RPMI8226 (cell line): ENCODE results near the gene CAV2.
"Not testable (repeated sequence)": the region's sequence is repeated elsewhere in the genome, so short reads cannot be mapped to it uniquely, and the experiment has no call there.

Source experiments
- DNase-seq: peaks from one replicate; pipeline ENCODE4 v3.0.0-alpha.2; 2015

CAV2 gene

GRCh38 chr7:116499168-116500077 is at the start of gene CAV2:
TSS of gene CAV2 (plus strand) at chr7:116499738. CDS start at chr7:116499782, 44 bp downstream.
- peak; percentile 61 for DNase-seq

- DNase-seq, result no peak
Observed at GRCh38 chr7:116449950-116450349, 49.6 kb upstream of the CAV2 start.

- DNase-seq, result no peak
Observed at GRCh38 chr7:116451957-116452729, 47.4 kb upstream of the CAV2 start.

GRCh38 chr7:116454377-116454776 is 45.2 kb upstream of the CAV2 start:
- DNase-seq, result no peak

GRCh38 chr7:116455009-116455408 is 44.5 kb upstream of the CAV2 start:
- DNase-seq, result no peak

- DNase-seq, result no peak
Observed at GRCh38 chr7:116455499-116455898, 44.0 kb upstream of the CAV2 start.

GRCh38 chr7:116461500-116461899 is 38.0 kb upstream of the CAV2 start:
- no peak for DNase-seq

- DNase-seq, result no peak
Observed at GRCh38 chr7:116463956-116464355, 35.6 kb upstream of the CAV2 start.

GRCh38 chr7:116464375-116464774 is 35.2 kb upstream of the CAV2 start:
- no peak for DNase-seq

GRCh38 chr7:116465125-116465524 is 34.4 kb upstream of the CAV2 start:
- DNase-seq, result no peak

GRCh38 chr7:116468534-116468933 is 31.0 kb upstream of the CAV2 start:
- no peak for DNase-seq

GRCh38 chr7:116477625-116478024 is 21.9 kb upstream of the CAV2 start:
- DNase-seq, result no peak

GRCh38 chr7:116478834-116479233 is 20.7 kb upstream of the CAV2 start:
- no peak for DNase-seq

GRCh38 chr7:116483271-116483942 is 16.1 kb upstream of the CAV2 start:
- no peak for DNase-seq

- not testable (repeated sequence) for DNase-seq
Observed at GRCh38 chr7:116484389-116484788, 15.1 kb upstream of the CAV2 start.

- no peak for DNase-seq
Observed at GRCh38 chr7:116487907-116488521, 11.5 kb upstream of the CAV2 start.

- no peak for DNase-seq
Observed at GRCh38 chr7:116490351-116490750, 9.2 kb upstream of the CAV2 start.

GRCh38 chr7:116491887-116492653 is 7.5 kb upstream of the CAV2 start:
- DNase-seq, result no peak

GRCh38 chr7:116492654-116493109 is 6.9 kb upstream of the CAV2 start:
- no peak for DNase-seq

GRCh38 chr7:116493449-116493848 is 6.1 kb upstream of the CAV2 start:
- no peak for DNase-seq

GRCh38 chr7:116494472-116494871 is 5.1 kb upstream of the CAV2 start:
- no peak for DNase-seq

GRCh38 chr7:116495736-116496135 is 3.8 kb upstream of the CAV2 start:
- DNase-seq, result no peak
